Measurements from ENCODE around the gene ADM5.

The ADM5 gene

GRCh38 chr19:49676784-49677230 lies 12.6 kb upstream of the ADM5 start:
- Histone ChIP-seq H3K27me3 (replicated peaks in 2 of 5; ENCODE audit: control insufficient read depth in 4 of 5, insufficient read depth in 5 of 5, low read length in 4 of 5) (no peaks in the 10 kb centered on the region), H3K9me3 (ENCODE audit: control extremely low read depth in 1 of 5, control insufficient read depth in 4 of 5, insufficient read depth in 2 of 5, low read depth in 1 of 5, low read length in 4 of 5) (no peaks in the 10 kb centered on the region), H3K4me3 (ENCODE audit: control insufficient read depth in 1 of 7, extremely low read depth in 1 of 7, insufficient read depth in 4 of 7, low read depth in 2 of 7, low read length in 6 of 7) (peak overlapping the region; percentile 79 to 99 (median 93)), H3K27ac (ENCODE audit: insufficient read depth in 1 of 2, low read depth in 1 of 2, low read length in 2 of 2, poor library complexity in 1 of 2, severe bottlenecking in 2 of 2) (peak overlapping the region; percentile 99), H3K4me1 (ENCODE audit: control extremely low read depth in 1 of 4, control insufficient read depth in 4 of 4, insufficient read depth in 4 of 4, low read length in 3 of 4) (peaks cover 4 to 39% (median 37%) of the 10 kb centered on the region in 4 experiments), H3K36me3 (ENCODE audit: control insufficient read depth in 4 of 4, insufficient read depth in 4 of 4, low read length in 3 of 4) (peaks cover under 1 to 7% (median 4%) of the 10 kb centered on the region in 4 experiments)
- DNase-seq, result peak; percentile 100
- 0% methylated on average over 21 of the region's 34 CpGs for WGBS (ENCODE audit: insufficient coverage)
- CTCF ChIA-PET, result interaction anchor here (0.9 to 2.4 kb wide), 10 partner anchors 10 to 240 kb away, joined by 3 to 9 read pairs (median 4); partner anchors contain the start of gene NOSIP
- POLR2A ChIA-PET, result interaction anchor here (1.0 to 1.8 kb wide), 7 partner anchors 12 to 97 kb away, joined by 3 to 7 read pairs (median 5); partner anchors contain the start of genes ADM5, CPT1C, IRF3 and NOSIP

- H3K36me3 ChIP-seq (ENCODE audit: control insufficient read depth in 4 of 4, insufficient read depth in 4 of 4, low read length in 3 of 4), result peaks cover 6 to 13% (median 8%) of the 10 kb centered on the region in 4 experiments
- DNase-seq, result peak in 2 of 3 donors; percentile 46 to 62
- POLR2A ChIA-PET, result interaction anchor here (1.0 to 1.8 kb wide), 3 partner anchors 12 to 97 kb away, joined by 4 to 6 read pairs (median 5); partner anchors contain the start of genes ADM5, NOSIP and PRR12
- no peaks in the 10 kb centered on the region for H3K9me3 ChIP-seq (ENCODE audit: control extremely low read depth in 1 of 5, control insufficient read depth in 4 of 5, insufficient read depth in 2 of 5, low read depth in 1 of 5, low read length in 4 of 5)
- H3K27me3 ChIP-seq (replicated peaks in 2 of 5; ENCODE audit: control insufficient read depth in 4 of 5, insufficient read depth in 5 of 5, low read length in 4 of 5), result no peaks in the 10 kb centered on the region
- peak within 1 kb of the TSS; percentile 79 to 99 (median 93) for H3K4me3 ChIP-seq (ENCODE audit: control insufficient read depth in 1 of 7, extremely low read depth in 1 of 7, insufficient read depth in 4 of 7, low read depth in 2 of 7, low read length in 6 of 7)
- H3K27ac ChIP-seq (ENCODE audit: insufficient read depth in 1 of 2, low read depth in 1 of 2, low read length in 2 of 2, poor library complexity in 1 of 2, severe bottlenecking in 2 of 2), result peak within 1 kb of the TSS; percentile 99
- CTCF ChIA-PET, result interaction anchor here (1.0 to 2.1 kb wide), 8 partner anchors 10 to 241 kb away, joined by 3 to 7 read pairs (median 4); no protein-coding TSS in a partner anchor
- 0% methylated on average over 33 of the region's 57 CpGs for WGBS (ENCODE audit: insufficient coverage)
- H3K4me1 ChIP-seq (ENCODE audit: control extremely low read depth in 1 of 4, control insufficient read depth in 4 of 4, insufficient read depth in 4 of 4, low read length in 3 of 4), result peaks cover 4 to 34% (median 33%) of the 10 kb centered on the region in 4 experiments
Measured at GRCh38 chr19:49677231-49677900, 12.0 kb upstream of the ADM5 start, which contains the start of gene PRMT1. TSS of gene PRMT1 (plus strand) at chr19:49677271. CDS start at chr19:49677281, 10 bp downstream.

- peak overlapping the region; percentile 79 to 99 (median 93) for H3K4me3 ChIP-seq (ENCODE audit: control insufficient read depth in 1 of 7, extremely low read depth in 1 of 7, insufficient read depth in 4 of 7, low read depth in 2 of 7, low read length in 6 of 7)
- DNase-seq, result peak; percentile 81 to 85 (median 82)
- POLR2A ChIA-PET, result interaction anchor here (1.4 kb wide), 1 partner anchor 88 kb away, joined by 5 read pairs; the partner anchor contains the start of gene PRR12
- no peaks in the 10 kb centered on the region for H3K27me3 ChIP-seq (replicated peaks in 2 of 5; ENCODE audit: control insufficient read depth in 4 of 5, insufficient read depth in 5 of 5, low read length in 4 of 5)
- peak overlapping the region; percentile 70 to 99 for H3K27ac ChIP-seq (ENCODE audit: insufficient read depth in 1 of 2, low read depth in 1 of 2, low read length in 2 of 2, poor library complexity in 1 of 2, severe bottlenecking in 2 of 2)
- peaks cover 7 to 18% (median 11%) of the 10 kb centered on the region in 4 experiments for H3K36me3 ChIP-seq (ENCODE audit: control insufficient read depth in 4 of 4, insufficient read depth in 4 of 4, low read length in 3 of 4)
- CTCF ChIA-PET, result interaction anchor here (0.9 to 2.1 kb wide), 13 partner anchors 9 to 242 kb away, joined by 3 to 8 read pairs (median 3); partner anchors contain the start of genes ADM5 and SCAF1
- peaks cover 4 to 34% (median 33%) of the 10 kb centered on the region in 4 experiments for H3K4me1 ChIP-seq (ENCODE audit: control extremely low read depth in 1 of 4, control insufficient read depth in 4 of 4, insufficient read depth in 4 of 4, low read length in 3 of 4)
- 4% methylated on average over 9 of the region's 21 CpGs for WGBS (ENCODE audit: insufficient coverage)
- H3K9me3 ChIP-seq (ENCODE audit: control extremely low read depth in 1 of 5, control insufficient read depth in 4 of 5, insufficient read depth in 2 of 5, low read depth in 1 of 5, low read length in 4 of 5), result no peaks in the 10 kb centered on the region
Measured at GRCh38 chr19:49677901-49678674, 11.3 kb upstream of the ADM5 start.

- whole genome bisulfite sequencing (ENCODE audit: insufficient coverage), result 84% methylated on average over 7 of the region's 12 CpGs
- no peak for DNase-seq
- no peaks in the 10 kb centered on the region for H3K9me3 ChIP-seq (ENCODE audit: control extremely low read depth in 1 of 5, control insufficient read depth in 4 of 5, insufficient read depth in 2 of 5, low read depth in 1 of 5, low read length in 4 of 5)
- H3K27ac ChIP-seq (ENCODE audit: insufficient read depth in 1 of 2, low read depth in 1 of 2, low read length in 2 of 2, poor library complexity in 1 of 2, severe bottlenecking in 2 of 2), result peak overlapping the region in 1 of 2 experiments; percentile 71
- CTCF ChIA-PET, result interaction anchor here (0.9 to 2.1 kb wide), 14 partner anchors 8 to 203 kb away, joined by 3 to 8 read pairs (median 4); partner anchors contain the start of genes ADM5 and SCAF1
- peaks cover 7 to 27% (median 17%) of the 10 kb centered on the region in 4 experiments for H3K36me3 ChIP-seq (ENCODE audit: control insufficient read depth in 4 of 4, insufficient read depth in 4 of 4, low read length in 3 of 4)
- POLR2A ChIA-PET, result interaction anchor here (1.2 kb wide), 1 partner anchor 39 kb away, joined by 4 read pairs; the partner anchor contains the start of gene RRAS
- H3K4me1 ChIP-seq (ENCODE audit: control extremely low read depth in 1 of 4, control insufficient read depth in 4 of 4, insufficient read depth in 4 of 4, low read length in 3 of 4), result peaks cover 4 to 34% (median 33%) of the 10 kb centered on the region in 4 experiments
- peak overlapping the region in 1 of 7 experiments; percentile 8 for H3K4me3 ChIP-seq (ENCODE audit: control insufficient read depth in 1 of 7, extremely low read depth in 1 of 7, insufficient read depth in 4 of 7, low read depth in 2 of 7, low read length in 6 of 7)
- H3K27me3 ChIP-seq (replicated peaks in 2 of 5; ENCODE audit: control insufficient read depth in 4 of 5, insufficient read depth in 5 of 5, low read length in 4 of 5), result no peaks in the 10 kb centered on the region
Measured at GRCh38 chr19:49678985-49679770, 10.2 kb upstream of the ADM5 start.

GRCh38 chr19:49679771-49680413 lies 9.5 kb upstream of the ADM5 start:
- ChIA-PET POLR2A (interaction anchor here (1.2 kb wide), 1 partner anchor 39 kb away, joined by 4 read pairs; the partner anchor contains the start of gene RRAS), CTCF (interaction anchor here (1.1 to 1.8 kb wide), 6 partner anchors 9 to 204 kb away, joined by 3 to 8 read pairs (median 6); partner anchors contain the start of gene ADM5)
- H3K9me3 ChIP-seq (ENCODE audit: control extremely low read depth in 1 of 5, control insufficient read depth in 4 of 5, insufficient read depth in 2 of 5, low read depth in 1 of 5, low read length in 4 of 5), result no peaks in the 10 kb centered on the region
- no peaks in the 10 kb centered on the region for H3K27me3 ChIP-seq (replicated peaks in 2 of 5; ENCODE audit: control insufficient read depth in 4 of 5, insufficient read depth in 5 of 5, low read length in 4 of 5)
- WGBS (ENCODE audit: insufficient coverage), result 84% methylated on average over 4 of the region's 10 CpGs
- peaks cover 9 to 34% (median 22%) of the 10 kb centered on the region in 4 experiments for H3K36me3 ChIP-seq (ENCODE audit: control insufficient read depth in 4 of 4, insufficient read depth in 4 of 4, low read length in 3 of 4)
- H3K4me3 ChIP-seq (ENCODE audit: control insufficient read depth in 1 of 7, extremely low read depth in 1 of 7, insufficient read depth in 4 of 7, low read depth in 2 of 7, low read length in 6 of 7), result peak overlapping the region in 1 of 7 experiments; percentile 23
- H3K27ac ChIP-seq (ENCODE audit: insufficient read depth in 1 of 2, low read depth in 1 of 2, low read length in 2 of 2, poor library complexity in 1 of 2, severe bottlenecking in 2 of 2), result peak overlapping the region in 1 of 2 experiments; percentile 71
- no peak for DNase-seq
- H3K4me1 ChIP-seq (ENCODE audit: control extremely low read depth in 1 of 4, control insufficient read depth in 4 of 4, insufficient read depth in 4 of 4, low read length in 3 of 4), result peaks cover 4 to 34% (median 33%) of the 10 kb centered on the region in 4 experiments

Data from common myeloid progenitor, CD34-positive (primary cell).